ENCODE data around the gene WNT2B.

GRCh38 chr1:112515311-112516009 lies 6.7 kb downstream of the WNT2B start:
- TF ChIP-seq POLR2A (IDR thresholded peaks at IDR 0.05; ENCODE audit: low read depth, low read length) (no peak), TAF1 (IDR thresholded peaks at IDR 0.05; ENCODE audit: borderline replicate concordance, low read depth, low read length) (no peak)

All from GM12892 (cell line).